ENCODE results near the gene EBF4.
"Not testable (repeated sequence)": the region's sequence is repeated elsewhere in the genome, so short reads cannot be mapped to it uniquely, and the experiment has no call there.

- TF ChIP-seq CTCF (IDR thresholded peaks at IDR 0.05; ENCODE audit: insufficient read depth, low read length, poor library complexity, severe bottlenecking); EZH2phosphoT487 (conservative IDR thresholded peaks at IDR 0.05; ENCODE audit: low read length): not testable (repeated sequence)
Measured at GRCh38 chr20:2770091-2770490, 77.5 kb downstream of the EBF4 start.

Data from SU-DHL-6 (cell line).